GM21360 (cell line): ENCODE data around the gene FARS2.
A peak's percentile ranks its signal among the peaks of the same experiment; 100 is the strongest.

Source experiments
- ATAC-seq: cut with Tn5 transposase; IDR thresholded peaks from one replicate; pipeline ENCODE4 v1.9.1; 2021; ENCODE audit warnings: mild to moderate bottlenecking, moderate library complexity; ENCODE audit not compliant: unreplicated experiment

Gene FARS2

GRCh38 chr6:5260661-5261544 lies at the start of gene FARS2, which contains the start of gene LYRM4:
FARS2 (plus strand) TSS chr6:5261513.
LYRM4 (minus strand) TSS chr6:5260950; CDS start chr6:5260733, 217 bp downstream.
- ATAC-seq = peak; percentile 69

- no peak for ATAC-seq
These were observed 47.5 kb upstream of the FARS2 start for GRCh38 chr6:5213836-5214235.

GRCh38 chr6:5214570-5215052 lies 46.7 kb upstream of the FARS2 start:
- peak; percentile 55 for ATAC-seq

GRCh38 chr6:5215159-5215558 lies 46.2 kb upstream of the FARS2 start:
- no peak for ATAC-seq

GRCh38 chr6:5215799-5216198 lies 45.5 kb upstream of the FARS2 start:
- no peak for ATAC-seq

- ATAC-seq = no peak
These were observed 44.0 kb upstream of the FARS2 start for GRCh38 chr6:5217356-5217755.

GRCh38 chr6:5219011-5219691 lies 42.2 kb upstream of the FARS2 start:
- no peak for ATAC-seq

GRCh38 chr6:5220443-5220842 lies 40.9 kb upstream of the FARS2 start:
- ATAC-seq = no peak

GRCh38 chr6:5223309-5223708 lies 38.0 kb upstream of the FARS2 start:
- ATAC-seq = no peak

- no peak for ATAC-seq
These were observed 32.0 kb upstream of the FARS2 start for GRCh38 chr6:5229356-5229755.

GRCh38 chr6:5230081-5230480 lies 31.2 kb upstream of the FARS2 start:
- ATAC-seq = no peak

GRCh38 chr6:5231289-5231688 lies 30.0 kb upstream of the FARS2 start:
- no peak for ATAC-seq

GRCh38 chr6:5234874-5235273 lies 26.4 kb upstream of the FARS2 start:
- no peak for ATAC-seq

GRCh38 chr6:5235830-5236229 lies 25.5 kb upstream of the FARS2 start:
- no peak for ATAC-seq

- ATAC-seq = no peak
These were observed 23.5 kb upstream of the FARS2 start for GRCh38 chr6:5237805-5238204.

GRCh38 chr6:5238336-5238735 lies 23.0 kb upstream of the FARS2 start:
- ATAC-seq = no peak

- ATAC-seq = no peak
These were observed 20.1 kb upstream of the FARS2 start for GRCh38 chr6:5241252-5241651.

- ATAC-seq = no peak
These were observed 18.2 kb upstream of the FARS2 start for GRCh38 chr6:5243069-5243468.

GRCh38 chr6:5246141-5247097 lies 14.9 kb upstream of the FARS2 start:
- no peak for ATAC-seq

- ATAC-seq = no peak
These were observed 14.1 kb upstream of the FARS2 start for GRCh38 chr6:5247201-5247600.
